Measurements from ENCODE around the gene METRN. TPM values are rescaled to one million over a fixed set of nuclear protein-coding genes. Genes with fewer than 3 reads are reported as not detected.

METRN gene
- total RNA-seq, 4 donors from 2014 or later: 13.6 to 31.2 (median 20.5) TPM

- TF ChIP-seq CTCF (IDR thresholded peaks at IDR 0.05): no peak
- ATAC-seq (ENCODE audit: low FRiP score) (no peak), DNase-seq (ENCODE audit: low spot score) (no peak)
Measured at GRCh38 chr16:682493-683395, 32.2 kb upstream of the METRN start.

GRCh38 chr16:683396-684070, 31.4 kb upstream of the METRN start:
- no peak for TF ChIP-seq CTCF (IDR thresholded peaks at IDR 0.05)
- no peak for DNase-seq (ENCODE audit: low spot score)
- ATAC-seq (ENCODE audit: low FRiP score): no peak

GRCh38 chr16:684071-684794, 30.7 kb upstream of the METRN start, which contains the start of gene JMJD8:
TSS of gene JMJD8 (minus strand) at chr16:684334. CDS start at chr16:684319, 15 bp downstream.
- TF ChIP-seq CTCF (IDR thresholded peaks at IDR 0.05): no peak
- DNase-seq (ENCODE audit: low spot score): peak; percentile 76
- peak; percentile 67 for ATAC-seq (ENCODE audit: low FRiP score)

GRCh38 chr16:684961-685696, 29.8 kb upstream of the METRN start:
- ATAC-seq (ENCODE audit: low FRiP score): no peak
- TF ChIP-seq CTCF (IDR thresholded peaks at IDR 0.05): no peak
- DNase-seq (ENCODE audit: low spot score): no peak

- TF ChIP-seq CTCF (IDR thresholded peaks at IDR 0.05): no peak
- ATAC-seq (ENCODE audit: low FRiP score) (no peak), DNase-seq (ENCODE audit: low spot score) (no peak)
Measured at GRCh38 chr16:685967-686366, 29.0 kb upstream of the METRN start.

GRCh38 chr16:686459-687260, 28.3 kb upstream of the METRN start:
- ATAC-seq (ENCODE audit: low FRiP score) (no peak), DNase-seq (ENCODE audit: low spot score) (no peak)
- no peak for TF ChIP-seq CTCF (IDR thresholded peaks at IDR 0.05)
